OCI-LY3 (cell line): ENCODE data around the gene UNC13A.

Experiments used
- EZH2phosphoT487 ChIP-seq: fragments of 200-600 bp; shearing (Covaris generic); IDR thresholded peaks from 2 replicates; pipeline ENCODE4 v1.6.1; 2018; ENCODE audit warnings: antibody characterized with exemption, mixed run types, low read depth
- TF ChIP-seq, protein P1 (sequence below): fragments of 200-600, 300-600 bp; sonication (generic); IDR thresholded peaks from 2 replicates; pipeline ENCODE4 v1.5.1; 2014; ENCODE audit warnings: antibody characterized with exemption, low read length, low read depth

GRCh38 chr19:17684256-17684655, 3.9 kb downstream of the UNC13A start:
- TF ChIP-seq, protein P1, sequence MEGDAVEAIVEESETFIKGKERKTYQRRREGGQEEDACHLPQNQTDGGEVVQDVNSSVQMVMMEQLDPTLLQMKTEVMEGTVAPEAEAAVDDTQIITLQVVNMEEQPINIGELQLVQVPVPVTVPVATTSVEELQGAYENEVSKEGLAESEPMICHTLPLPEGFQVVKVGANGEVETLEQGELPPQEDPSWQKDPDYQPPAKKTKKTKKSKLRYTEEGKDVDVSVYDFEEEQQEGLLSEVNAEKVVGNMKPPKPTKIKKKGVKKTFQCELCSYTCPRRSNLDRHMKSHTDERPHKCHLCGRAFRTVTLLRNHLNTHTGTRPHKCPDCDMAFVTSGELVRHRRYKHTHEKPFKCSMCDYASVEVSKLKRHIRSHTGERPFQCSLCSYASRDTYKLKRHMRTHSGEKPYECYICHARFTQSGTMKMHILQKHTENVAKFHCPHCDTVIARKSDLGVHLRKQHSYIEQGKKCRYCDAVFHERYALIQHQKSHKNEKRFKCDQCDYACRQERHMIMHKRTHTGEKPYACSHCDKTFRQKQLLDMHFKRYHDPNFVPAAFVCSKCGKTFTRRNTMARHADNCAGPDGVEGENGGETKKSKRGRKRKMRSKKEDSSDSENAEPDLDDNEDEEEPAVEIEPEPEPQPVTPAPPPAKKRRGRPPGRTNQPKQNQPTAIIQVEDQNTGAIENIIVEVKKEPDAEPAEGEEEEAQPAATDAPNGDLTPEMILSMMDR, result no peak
- TF ChIP-seq EZH2phosphoT487, result no peak
